BLaER1 (cell line): ENCODE measurements around the gene GPR62.

Source experiments
- H3K27ac ChIP-seq: shearing (Covaris generic); formaldehyde crosslinking; 2 replicates; pipeline ENCODE4 v1.8.1; 2022
- H3K27me3 ChIP-seq: shearing (Covaris generic); formaldehyde crosslinking; 2 replicates; pipeline ENCODE4 v1.8.1; 2022
- H3K36me3 ChIP-seq: shearing (Covaris generic); formaldehyde crosslinking; 2 replicates; pipeline ENCODE4 v1.8.1; 2022
- H3K4me1 ChIP-seq: shearing (Covaris generic); formaldehyde crosslinking; 2 replicates; pipeline ENCODE4 v1.8.1; 2022
- H3K4me2 ChIP-seq: shearing (Covaris generic); formaldehyde crosslinking; 2 replicates; pipeline ENCODE4 v1.8.1; 2022
- H3K4me3 ChIP-seq: shearing (Covaris generic); formaldehyde crosslinking; 2 replicates; pipeline ENCODE4 v1.8.1; 2022
- H3K9ac ChIP-seq: shearing (Covaris generic); formaldehyde crosslinking; 2 replicates; pipeline ENCODE4 v1.8.1; 2022
- H3K9me3 ChIP-seq: shearing (Covaris generic); formaldehyde crosslinking; 2 replicates; pipeline ENCODE4 v1.8.1; 2022
- H4K20me1 ChIP-seq: shearing (Covaris generic); formaldehyde crosslinking; 2 replicates; pipeline ENCODE4 v1.8.1; 2022
- Cebpa-rat ChIP-seq: shearing (Covaris generic); IDR thresholded peaks from 2 replicates; pipeline ENCODE4 v1.8.1; 2022

Gene GPR62

DNA sequence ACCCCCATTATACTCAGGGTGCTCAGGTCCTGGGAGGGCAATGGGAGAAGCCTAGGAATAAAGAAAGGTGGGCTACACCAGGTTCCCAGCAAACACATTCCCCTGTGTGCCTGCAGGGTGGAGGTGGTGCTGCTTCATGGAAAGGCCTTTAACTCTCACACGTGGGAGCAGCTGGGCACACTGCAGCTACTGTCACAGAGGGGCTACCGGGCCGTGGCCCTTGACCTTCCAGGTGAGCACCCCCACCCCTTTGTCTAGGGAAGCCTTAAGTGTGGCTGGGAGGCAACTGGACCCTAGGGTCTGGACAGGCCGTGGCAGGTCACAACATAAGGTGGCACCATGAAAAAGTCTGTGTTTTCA is 22.9 kb downstream of the GPR62 start:
- no peak overlapping the region for H3K9ac ChIP-seq
- H3K27ac ChIP-seq = 0 out of 2 replicates have a peak overlapping the region, but pooled peaks have one; percentile 14
- no peak overlapping the region for H3K4me3 ChIP-seq
- TF ChIP-seq Cebpa-rat = no peak
- no peaks in the 10 kb centered on the region for H3K27me3 ChIP-seq
- H3K4me1 ChIP-seq = peaks cover 68% of the 10 kb centered on the region
- H3K36me3 ChIP-seq = peaks cover 16% of the 10 kb centered on the region
- no peaks in the 10 kb centered on the region for H3K9me3 ChIP-seq
- no peaks in the 10 kb centered on the region for H4K20me1 ChIP-seq
- peak overlapping the region; percentile 99; the same call in 1 of the 2 replicates for H3K4me2 ChIP-seq

DNA sequence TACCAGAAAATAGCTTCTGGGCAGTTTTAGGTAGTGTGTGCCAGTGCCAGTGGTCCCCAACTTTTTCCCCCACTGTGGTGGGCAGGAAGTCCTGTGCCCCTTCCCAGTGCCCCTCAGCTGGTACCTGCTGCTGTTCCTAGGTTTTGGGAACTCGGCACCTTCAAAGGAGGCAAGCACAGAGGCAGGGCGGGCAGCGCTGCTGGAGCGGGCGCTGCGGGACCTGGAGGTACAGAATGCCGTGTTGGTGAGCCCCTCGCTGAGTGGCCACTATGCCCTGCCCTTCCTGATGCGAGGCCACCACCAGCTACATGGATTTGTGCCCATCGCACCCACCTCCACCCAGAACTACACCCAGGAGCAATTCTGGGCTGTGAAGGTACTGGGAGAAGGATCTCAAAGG is 25.1 kb downstream of the GPR62 start:
- no peak overlapping the region for H3K4me2 ChIP-seq

DNA sequence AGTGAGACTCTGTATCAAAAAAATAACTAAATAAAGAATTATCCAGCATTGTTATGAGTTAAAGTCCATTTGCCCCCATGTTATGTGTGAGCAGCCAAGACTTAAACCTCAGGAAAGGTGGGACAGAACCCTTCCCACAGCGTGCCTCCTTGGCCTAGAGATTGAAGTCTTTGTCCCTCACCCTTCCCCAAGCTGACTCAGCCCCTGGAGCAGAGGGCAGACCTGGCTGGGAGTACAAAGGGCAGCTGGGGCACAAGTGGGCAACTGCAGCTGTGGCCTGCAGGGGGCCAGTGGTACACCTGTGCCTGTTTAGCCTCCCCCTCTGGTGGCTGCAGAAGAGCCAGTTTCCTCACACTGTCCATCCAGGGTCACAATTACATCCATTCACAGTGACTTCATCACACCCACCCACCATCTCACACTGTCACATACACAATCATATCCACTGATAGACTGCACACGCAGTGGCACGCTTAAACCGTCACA is 27.2 kb downstream of the GPR62 start:
- Histone ChIP-seq H3K27ac (peak overlapping the region; percentile 88), H3K4me1 (peaks cover 50% of the 10 kb centered on the region)

More for the DNA sequence above, 25.1 kb downstream of the GPR62 start:
- Histone ChIP-seq H3K9me3 (no peaks in the 10 kb centered on the region), H3K27ac (no peak overlapping the region), H3K27me3 (no peaks in the 10 kb centered on the region), H3K36me3 (peaks cover 16% of the 10 kb centered on the region), H3K9ac (no peak overlapping the region), H3K4me3 (no peak overlapping the region), H3K4me1 (peaks cover 71% of the 10 kb centered on the region), H4K20me1 (no peaks in the 10 kb centered on the region)
- TF ChIP-seq Cebpa-rat = no peak

DNA sequence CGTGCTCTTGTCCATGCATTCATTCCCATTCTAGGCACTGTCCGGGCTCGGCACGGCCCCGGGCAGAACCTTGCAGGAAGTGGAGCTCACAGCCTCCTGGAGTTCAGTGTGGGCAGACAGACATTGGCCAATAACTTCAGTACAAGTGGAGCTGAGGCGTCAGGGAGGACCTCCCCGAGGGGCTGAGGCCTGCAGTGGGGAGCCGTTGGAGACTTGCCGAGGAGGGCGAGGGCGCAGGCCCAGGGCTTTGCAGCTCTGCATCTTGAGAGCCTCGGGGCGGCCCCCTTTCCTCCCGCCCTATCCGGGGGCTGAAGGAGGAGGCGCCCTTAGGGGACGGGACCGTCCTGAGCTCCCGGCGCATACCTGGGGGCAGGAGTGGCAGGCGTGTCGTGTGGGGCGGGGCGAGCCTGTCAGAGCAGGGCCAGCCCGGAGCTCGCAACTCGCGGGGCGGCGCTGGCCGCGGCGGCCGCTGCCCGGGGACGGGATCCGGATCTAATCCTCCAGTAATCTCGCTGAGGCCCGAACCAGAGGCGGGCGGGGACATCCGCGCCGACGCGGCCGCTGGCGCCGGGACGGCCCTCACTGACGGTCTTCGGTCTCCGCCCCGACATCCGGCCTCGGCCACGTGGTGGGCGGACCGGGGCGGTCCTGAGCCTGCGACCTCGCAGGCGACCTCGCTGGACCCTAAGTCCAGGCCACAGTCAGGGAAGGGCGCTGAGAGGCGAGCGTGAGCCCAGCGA is 27.8 kb downstream of the GPR62 start, which contains the start of gene ACY1:
ACY1 (plus strand) TSS at position 698 of the 740 bp plus-strand sequence. CDS start 530 bp downstream, outside the sequence.
- peak within 1 kb of the TSS; percentile 95 for H3K4me2 ChIP-seq
- H4K20me1 ChIP-seq = peaks cover 4% of the 10 kb centered on the region; the same call in 1 of the 2 replicates
- peaks cover 16% of the 10 kb centered on the region for H3K36me3 ChIP-seq
- peaks cover 44% of the 10 kb centered on the region for H3K4me1 ChIP-seq
- peak within 1 kb of the TSS; percentile 84 for H3K9ac ChIP-seq
- H3K27me3 ChIP-seq = no peaks in the 10 kb centered on the region
- no peak for TF ChIP-seq Cebpa-rat
- peak within 1 kb of the TSS; percentile 88 for H3K27ac ChIP-seq
- no peaks in the 10 kb centered on the region for H3K9me3 ChIP-seq
- peak within 1 kb of the TSS; percentile 72 for H3K4me3 ChIP-seq

More for the DNA sequence above, 27.2 kb downstream of the GPR62 start:
- H3K9me3 ChIP-seq = no peaks in the 10 kb centered on the region
- peak overlapping the region; percentile 95 for H3K4me2 ChIP-seq
- no peak for TF ChIP-seq Cebpa-rat
- H3K4me3 ChIP-seq = peak overlapping the region; percentile 72
- H3K27me3 ChIP-seq = no peaks in the 10 kb centered on the region
- H4K20me1 ChIP-seq = no peaks in the 10 kb centered on the region
- peaks cover 16% of the 10 kb centered on the region for H3K36me3 ChIP-seq
- H3K9ac ChIP-seq = peak overlapping the region; percentile 84

DNA sequence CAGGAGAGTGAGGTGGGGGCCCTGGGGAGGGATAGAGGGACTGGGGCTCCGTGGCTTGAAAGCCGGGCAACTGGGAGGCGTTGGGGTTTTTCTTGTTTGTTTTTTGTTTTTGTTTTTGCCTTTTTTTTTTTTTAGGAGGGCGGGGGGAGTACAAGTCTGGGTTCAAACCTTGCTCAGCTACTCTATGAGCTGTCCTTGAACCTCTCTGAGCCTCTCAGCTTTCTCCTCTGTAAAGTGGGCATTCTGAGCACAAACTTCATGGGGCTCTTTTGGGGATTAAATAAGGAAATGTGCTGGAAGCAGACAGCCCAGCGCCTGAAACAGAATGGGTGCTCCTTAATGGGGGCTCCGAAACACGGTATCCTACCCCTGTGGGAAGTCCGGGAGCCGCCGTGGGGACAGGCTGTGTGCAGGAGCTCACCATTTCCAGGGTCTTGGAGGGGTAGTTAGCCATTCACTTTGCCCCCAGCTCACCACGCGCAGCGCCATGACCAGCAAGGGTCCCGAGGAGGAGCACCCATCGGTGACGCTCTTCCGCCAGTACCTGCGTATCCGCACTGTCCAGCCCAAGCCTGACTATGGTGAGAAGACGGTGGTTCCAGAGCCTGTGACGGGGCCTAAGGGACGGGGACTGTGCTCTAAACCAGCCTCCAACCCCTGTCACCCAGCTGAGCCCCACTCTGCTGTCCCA is 28.5 kb downstream of the GPR62 start:
- peaks cover 21% of the 10 kb centered on the region for H3K36me3 ChIP-seq
- H3K4me3 ChIP-seq = peak overlapping the region; percentile 72
- peaks cover 43% of the 10 kb centered on the region for H3K4me1 ChIP-seq
- TF ChIP-seq Cebpa-rat = no peak
- no peaks in the 10 kb centered on the region for H3K27me3 ChIP-seq
- H3K27ac ChIP-seq = peak overlapping the region; percentile 88
- peak overlapping the region; percentile 84 for H3K9ac ChIP-seq
- H3K9me3 ChIP-seq = no peaks in the 10 kb centered on the region
- H4K20me1 ChIP-seq = peaks cover 11% of the 10 kb centered on the region; the same call in 1 of the 2 replicates
- H3K4me2 ChIP-seq = peak overlapping the region; percentile 95

DNA sequence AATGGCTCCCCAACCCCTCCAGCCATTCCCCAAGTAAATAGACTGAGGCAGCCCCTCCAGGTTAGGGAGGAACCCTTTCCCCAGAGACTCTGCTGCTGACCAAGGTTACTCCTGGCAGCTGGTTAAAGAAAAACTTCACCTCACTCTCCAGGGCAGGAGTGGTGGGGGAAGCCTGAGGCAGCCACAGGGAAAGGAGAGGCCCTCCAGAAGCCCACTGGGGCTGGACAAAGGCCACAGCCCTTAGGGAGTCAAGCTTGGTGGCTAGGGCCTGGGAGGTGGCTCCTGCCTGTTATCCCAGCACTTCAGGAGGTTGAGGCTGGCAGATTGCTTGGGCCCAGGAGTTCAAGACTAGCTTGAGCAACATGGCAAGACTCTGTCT is 29.1 kb downstream of the GPR62 start:
- no peak for TF ChIP-seq Cebpa-rat
- Histone ChIP-seq H3K4me3 (no peak overlapping the region), H3K4me2 (peak overlapping the region; percentile 95), H3K27me3 (no peaks in the 10 kb centered on the region), H3K4me1 (peaks cover 46% of the 10 kb centered on the region), H3K9me3 (no peaks in the 10 kb centered on the region), H3K9ac (0 out of 2 replicates have a peak overlapping the region, but pooled peaks have one; percentile 84), H3K36me3 (peaks cover 26% of the 10 kb centered on the region), H3K27ac (peak overlapping the region; percentile 88), H4K20me1 (peaks cover 16% of the 10 kb centered on the region; the same call in 1 of the 2 replicates)

DNA sequence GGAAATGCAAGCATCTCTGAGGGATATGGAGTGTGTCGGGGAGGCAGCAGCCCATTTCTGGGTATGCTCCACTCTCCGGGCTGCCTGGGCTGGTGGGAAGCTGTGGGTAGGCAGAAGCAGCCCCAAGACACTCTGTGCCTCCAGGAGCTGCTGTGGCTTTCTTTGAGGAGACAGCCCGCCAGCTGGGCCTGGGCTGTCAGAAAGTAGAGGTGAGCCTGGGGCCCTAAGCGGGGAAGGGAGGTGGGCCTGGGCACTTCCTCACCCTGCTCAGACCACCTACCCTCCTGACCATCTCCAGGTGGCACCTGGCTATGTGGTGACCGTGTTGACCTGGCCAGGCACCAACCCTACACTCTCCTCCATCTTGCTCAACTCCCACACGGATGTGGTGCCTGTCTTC is 29.9 kb downstream of the GPR62 start:
- Histone ChIP-seq H3K27me3 (no peaks in the 10 kb centered on the region), H4K20me1 (peaks cover 24% of the 10 kb centered on the region; the same call in 1 of the 2 replicates), H3K4me2 (peak overlapping the region; percentile 11; the same call in 1 of the 2 replicates), H3K27ac (no peak overlapping the region), H3K9me3 (no peaks in the 10 kb centered on the region), H3K4me3 (no peak overlapping the region), H3K9ac (no peak overlapping the region), H3K4me1 (peaks cover 54% of the 10 kb centered on the region), H3K36me3 (peaks cover 28% of the 10 kb centered on the region)
- no peak for TF ChIP-seq Cebpa-rat

DNA sequence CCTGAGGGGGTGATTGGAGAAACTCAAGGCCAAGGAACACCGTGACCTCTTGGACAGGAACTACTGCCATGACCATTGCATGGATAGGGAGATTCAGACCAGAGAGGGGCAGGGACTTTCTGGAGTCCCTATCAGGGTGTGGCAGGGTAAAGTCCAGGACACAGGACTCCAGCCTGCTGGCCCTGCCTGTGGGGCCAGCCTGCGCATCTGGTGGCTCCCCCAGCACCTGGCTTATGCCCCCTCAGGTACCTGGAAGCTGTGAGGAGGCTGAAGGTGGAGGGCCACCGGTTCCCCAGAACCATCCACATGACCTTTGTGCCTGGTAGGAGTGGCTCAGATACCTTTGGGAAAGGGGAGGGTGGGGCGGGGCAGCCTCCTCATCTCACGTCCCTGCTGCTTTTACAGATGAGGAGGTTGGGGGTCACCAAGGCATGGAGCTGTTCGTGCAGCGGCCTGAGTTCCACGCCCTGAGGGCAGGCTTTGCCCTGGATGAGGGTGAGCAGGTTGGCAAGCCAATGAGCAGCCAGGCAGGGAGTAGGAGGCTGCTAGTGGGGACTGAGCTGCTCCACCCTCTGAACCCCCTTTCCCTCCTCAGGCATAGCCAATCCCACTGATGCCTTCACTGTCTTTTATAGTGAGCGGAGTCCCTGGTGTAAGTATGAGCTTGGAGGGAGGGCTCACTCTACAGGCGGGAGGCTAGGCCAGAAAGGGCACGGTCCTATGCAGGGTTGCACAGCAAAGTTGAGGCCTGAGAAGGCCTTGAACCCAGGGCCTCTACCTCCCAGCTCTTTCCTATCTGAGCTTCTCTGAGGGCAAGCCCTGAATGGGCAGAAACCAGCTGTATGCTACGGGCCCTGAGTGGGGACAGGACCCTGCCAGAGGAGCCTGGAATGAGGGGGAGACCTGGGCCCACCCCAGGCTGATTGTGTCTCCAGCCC is 31.1 kb downstream of the GPR62 start:
- no peak for TF ChIP-seq Cebpa-rat
- Histone ChIP-seq H3K4me1 (peaks cover 56% of the 10 kb centered on the region), H3K27ac (no peak overlapping the region), H3K4me3 (no peak overlapping the region), H3K36me3 (peaks cover 21% of the 10 kb centered on the region), H3K9me3 (no peaks in the 10 kb centered on the region), H3K9ac (no peak overlapping the region), H3K4me2 (no peak overlapping the region), H4K20me1 (peaks cover 36% of the 10 kb centered on the region), H3K27me3 (no peaks in the 10 kb centered on the region)

DNA sequence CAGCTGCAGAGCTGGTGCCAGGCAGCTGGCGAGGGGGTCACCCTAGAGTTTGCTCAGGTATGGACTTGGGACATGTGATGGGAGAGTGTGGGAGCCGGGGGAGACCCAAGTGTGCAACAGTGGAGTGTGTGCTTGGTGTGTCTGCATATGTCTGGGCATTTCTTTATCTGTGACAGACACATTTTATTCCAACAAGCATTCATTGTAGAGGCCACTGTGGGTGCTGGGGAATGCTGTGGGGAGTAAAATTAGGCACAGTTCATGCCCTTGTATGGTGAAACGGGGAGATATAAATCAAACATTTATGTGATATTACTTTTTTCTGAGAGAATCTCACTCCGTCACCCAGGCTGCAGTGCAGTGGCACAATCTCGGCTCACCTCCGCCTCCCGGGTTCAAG is 32.4 kb downstream of the GPR62 start:
- Histone ChIP-seq H3K36me3 (peaks cover 34% of the 10 kb centered on the region), H4K20me1 (peaks cover 49% of the 10 kb centered on the region), H3K4me1 (peaks cover 56% of the 10 kb centered on the region), H3K27ac (no peak overlapping the region), H3K9me3 (no peaks in the 10 kb centered on the region), H3K4me3 (no peak overlapping the region), H3K27me3 (no peaks in the 10 kb centered on the region), H3K9ac (no peak overlapping the region), H3K4me2 (no peak overlapping the region)
- TF ChIP-seq Cebpa-rat = no peak
